H1 (cell line): ENCODE data around the gene MMP17. TPM values are rescaled to one million over a fixed set of nuclear protein-coding genes. Genes with fewer than 3 reads are reported as not detected.

Source experiments
- CTCF ChIA-PET: fragments of 300-600 bp; sonication (Branson Sonifier 250); formaldehyde crosslinking; loops from one replicate; lab custom pipeline; 2021; ENCODE audit not compliant: partially characterized antibody; lab: Charles Lee
- POLR2A ChIA-PET: fragments of 300-600 bp; sonication (Branson Sonifier 250); formaldehyde crosslinking; loops from one replicate; lab custom pipeline; 2021; ENCODE audit warnings: inconsistent platforms; ENCODE audit not compliant: partially characterized antibody; lab: Charles Lee
- DNase-seq, 2 experiments: peaks; one replicate each; pipeline versions ENCODE4 v3.0.0 to v3.0.0-alpha.2; 2010 to 2022; ENCODE audit warnings: low spot score in 2 of 2, low read depth in 1 of 2, mixed read lengths in 1 of 2
- FAIRE-seq: peaks from 2 replicates; lab custom pipeline; 2011; peaks lifted over from hg19 to GRCh38; lab: Jason Lieb, UNC
- H2AFZ ChIP-seq: 2 replicates; pipeline ENCODE4 v1.8.1; 2012; ENCODE audit warnings: low read length, inconsistent platforms
- H2AK5ac ChIP-seq: 2 replicates; pipeline ENCODE4 v1.6.1; 2013; ENCODE audit warnings: low read depth, low read length
- H2BK120ac ChIP-seq: replicated peaks from 2 replicates; pipeline ENCODE3; 2013; ENCODE audit warnings: low read depth, low read length, inconsistent platforms
- H2BK12ac ChIP-seq: 2 replicates; pipeline ENCODE4 v1.6.1; 2013; ENCODE audit warnings: low read depth, low read length
- H2BK15ac ChIP-seq: 2 replicates; pipeline ENCODE4 v1.6.1; 2013; ENCODE audit warnings: low read length
- H2BK20ac ChIP-seq: 2 replicates; pipeline ENCODE4 v1.6.1; 2013; ENCODE audit warnings: low read length
- H2BK5ac ChIP-seq: 2 replicates; pipeline ENCODE4 v1.6.1; 2013; ENCODE audit warnings: low read depth, low read length
- H3K14ac ChIP-seq: 2 replicates; pipeline ENCODE4 v1.6.1; 2013; ENCODE audit warnings: inconsistent platforms; ENCODE audit not compliant: insufficient read length
- H3K18ac ChIP-seq: 2 replicates; pipeline ENCODE4 v1.6.1; 2013; ENCODE audit warnings: low read length; ENCODE audit errors: extremely low read depth
- H3K23ac ChIP-seq: 2 replicates; pipeline ENCODE4 v1.6.1; 2013; ENCODE audit warnings: inconsistent platforms; ENCODE audit not compliant: insufficient read length
- H3K23me2 ChIP-seq: 2 replicates; pipeline ENCODE4 v1.6.1; 2013; ENCODE audit warnings: low read depth, low read length
- H3K27ac ChIP-seq: 2 replicates; pipeline ENCODE4 v1.6.1; 2011; ENCODE audit warnings: low read depth, low read length, inconsistent platforms
- H3K27me3 ChIP-seq, 4 experiments: replicated peaks in 1 of 4; 1 replicate in 1 of 4; 2 replicates in 3 of 4; pipeline versions ENCODE4 v1.6.1 to v1.8.1; 2011 to 2013; ENCODE audit warnings: low read length in 3 of 4, mild to moderate bottlenecking in 3 of 4, inconsistent platforms in 2 of 4, mixed read lengths in 2 of 4, moderate library complexity in 1 of 4; ENCODE audit not compliant: control insufficient read depth in 3 of 4, insufficient read depth in 3 of 4; ENCODE audit errors: extremely low read depth in 1 of 4
- H3K36me3 ChIP-seq, 4 experiments: 2 replicates each; pipeline versions ENCODE4 v1.6.1 to v1.8.1; 2011 to 2013; ENCODE audit warnings: mild to moderate bottlenecking in 4 of 4, low read length in 3 of 4, moderate library complexity in 2 of 4, control low read depth in 1 of 4, inconsistent platforms in 1 of 4; ENCODE audit not compliant: insufficient read depth in 4 of 4, control insufficient read depth in 2 of 4
- H3K4ac ChIP-seq: replicated peaks from 2 replicates; pipeline ENCODE3; 2013; ENCODE audit warnings: low read length, low read depth, mixed read lengths, inconsistent platforms; ENCODE audit not compliant: insufficient read length
- H3K4me1 ChIP-seq, 4 experiments: replicated peaks in 1 of 4; 1 replicate in 1 of 4; 2 replicates in 3 of 4; pipeline versions ENCODE4 v1.6.1 to v1.8.1; 2011 to 2013; ENCODE audit warnings: low read length in 3 of 4, inconsistent platforms in 2 of 4, mixed read lengths in 1 of 4; ENCODE audit not compliant: insufficient read depth in 4 of 4, control insufficient read depth in 3 of 4
- H3K4me2 ChIP-seq, 2 experiments: 2 replicates each; pipeline versions ENCODE4 v1.6.1 to v1.8.1; 2011 to 2013; ENCODE audit warnings: low read depth in 2 of 2, low read length in 2 of 2, control low read depth in 1 of 2, inconsistent platforms in 1 of 2, mild to moderate bottlenecking in 1 of 2; ENCODE audit not compliant: insufficient read depth in 1 of 2
- H3K4me3 ChIP-seq, 4 experiments: fragments of 200-600, 300-600 bp in 1 of 4; sonication (generic), shearing (Covaris generic), sonication (Bioruptor Twin) in 1 of 4; 2 replicates each; pipeline versions ENCODE4 v1.5.1 to v1.8.1; 2011 to 2016; ENCODE audit warnings: low read length in 4 of 4, low read depth in 3 of 4, control low read depth in 2 of 4, inconsistent platforms in 2 of 4, mild to moderate bottlenecking in 2 of 4, mixed read lengths in 1 of 4, moderate library complexity in 1 of 4; ENCODE audit not compliant: insufficient read depth in 2 of 4; ENCODE audit errors: extremely low read depth in 1 of 4
- H3K56ac ChIP-seq: replicated peaks from 2 replicates; pipeline ENCODE3; 2013; ENCODE audit warnings: low read depth, mild to moderate bottlenecking, mixed read lengths, low read length, inconsistent platforms; ENCODE audit not compliant: insufficient read length
- H3K79me1 ChIP-seq: 2 replicates; pipeline ENCODE4 v1.6.1; 2013; ENCODE audit warnings: low read depth, low read length, control low read depth
- H3K79me2 ChIP-seq, 2 experiments: 2 replicates each; pipeline versions ENCODE4 v1.6.1 to v1.8.1; 2012 to 2013; ENCODE audit warnings: low read length in 2 of 2, mild to moderate bottlenecking in 2 of 2, inconsistent platforms in 1 of 2; ENCODE audit not compliant: insufficient read depth in 2 of 2, control insufficient read depth in 1 of 2
- H3K9ac ChIP-seq, 4 experiments: replicated peaks in 1 of 4; 1 replicate in 1 of 4; 2 replicates in 3 of 4; pipeline versions ENCODE4 v1.6.1 to v1.8.1; 2011 to 2013; ENCODE audit warnings: low read depth in 3 of 4, low read length in 3 of 4, control low read depth in 2 of 4, mild to moderate bottlenecking in 2 of 4, moderate library complexity in 2 of 4, inconsistent platforms in 1 of 4; ENCODE audit errors: extremely low read depth in 1 of 4
- H3K9me3 ChIP-seq, 2 experiments: 2 replicates each; pipeline versions ENCODE4 v1.6.1 to v1.8.1; 2012 to 2013; ENCODE audit warnings: mild to moderate bottlenecking in 2 of 2, moderate library complexity in 2 of 2, control low read depth in 1 of 2, inconsistent platforms in 1 of 2, low read depth in 1 of 2, low read length in 1 of 2, mixed read lengths in 1 of 2; ENCODE audit not compliant: insufficient read depth in 2 of 2
- H4K20me1 ChIP-seq, 2 experiments: replicated peaks in 1 of 2; 2 replicates each; pipeline versions ENCODE3 to v1.8.1; 2011 to 2013; ENCODE audit warnings: inconsistent platforms in 2 of 2, low read length in 2 of 2, mild to moderate bottlenecking in 1 of 2; ENCODE audit not compliant: insufficient read depth in 2 of 2, control insufficient read depth in 1 of 2
- H4K5ac ChIP-seq: 2 replicates; pipeline ENCODE4 v1.6.1; 2013; ENCODE audit warnings: low read length, low read depth, mixed read lengths, inconsistent platforms; ENCODE audit not compliant: insufficient read length
- H4K8ac ChIP-seq: 2 replicates; pipeline ENCODE4 v1.8.0; 2013; ENCODE audit warnings: mild to moderate bottlenecking, moderate library complexity, low read length, inconsistent platforms; ENCODE audit not compliant: insufficient read depth; ENCODE audit errors: extremely low read depth
- H4K91ac ChIP-seq: replicated peaks from 2 replicates; pipeline ENCODE3; 2013; ENCODE audit warnings: low read length, mixed read lengths, inconsistent platforms; ENCODE audit not compliant: insufficient read length
- ATF3 ChIP-seq: IDR thresholded peaks from 2 replicates; pipeline ENCODE4 v1.6.1; 2011; ENCODE audit warnings: low read depth, mild to moderate bottlenecking, low read length; ENCODE audit not compliant: insufficient read depth
- EGR1 ChIP-seq: IDR thresholded peaks from 2 replicates; pipeline ENCODE4 v1.6.1; 2011; ENCODE audit warnings: low read depth, low read length, borderline replicate concordance
- KDM1A ChIP-seq: fragments of 200-600, 300-600 bp; sonication (generic); IDR thresholded peaks from 2 replicates; pipeline ENCODE4 v1.7.1; 2016; ENCODE audit warnings: mild to moderate bottlenecking, low read length, borderline replicate concordance
- KDM4A ChIP-seq: IDR thresholded peaks from one replicate; pipeline ENCODE4 v1.7.1; 2012; ENCODE audit warnings: low read depth, mild to moderate bottlenecking, moderate library complexity, low read length, inconsistent platforms; ENCODE audit not compliant: severe bottlenecking
- RBBP5 ChIP-seq: IDR thresholded peaks from 2 replicates; pipeline ENCODE4 v1.7.1; 2012; ENCODE audit warnings: low read depth, mild to moderate bottlenecking, inconsistent platforms, low read length, moderate library complexity, borderline replicate concordance
- WGBS, 2 experiments: shearing (Covaris generic) in 1 of 2; methylation state at CpG; one replicate each; pipeline versions ENCODE4 v1.1.6 to v1.1.7; 2013 to 2015; ENCODE audit warnings: low lambda C conversion rate in 2 of 2, mixed read lengths in 2 of 2, inconsistent platforms in 1 of 2, low coverage in 1 of 2, missing lambda C conversion rate in 1 of 2; ENCODE audit not compliant: insufficient replicate concordance in 2 of 2, insufficient coverage in 1 of 2, insufficient read length in 1 of 2; ENCODE audit errors: extremely low coverage in 1 of 2, missing lambda C conversion rate in 1 of 2; 5-methylcytosine and 5-hydroxymethylcytosine counted together
- polyA plus RNA-seq, 7 experiments: library from polyadenylated mRNA; depleted of rRNA in 3 of 7; stranded (reverse) in 5 of 7; unstranded in 2 of 7; fragments of >200 nt in 5 of 7; fragments of 200-250 nt in 2 of 7; gene quantifications; 1 replicate in 5 of 7; 2 replicates in 1 of 7; 4 replicates in 1 of 7; pipeline versions ENCODE4 v1.2.1 to v1.2.3, GENCODE V29; 2011 to 2013; ENCODE audit warnings: missing spikeins in 2 of 7, mixed read lengths in 2 of 7
- total RNA-seq: library from RNA; stranded (reverse); fragmentation: NEBNext Ultra II Directional; extraction: Animal tissue kit (Norgen Biotek cat#: 25700); gene quantifications from 2 replicates; pipeline ENCODE4 v1.2.1, GENCODE V29; 2021

Gene MMP17
- total and polyA plus RNA-seq, 2 of the 8 experiments (the other 6 are each of a cell fraction or from before 2014, with no cell fraction given) = 41.3 to 53.8 TPM

DNA sequence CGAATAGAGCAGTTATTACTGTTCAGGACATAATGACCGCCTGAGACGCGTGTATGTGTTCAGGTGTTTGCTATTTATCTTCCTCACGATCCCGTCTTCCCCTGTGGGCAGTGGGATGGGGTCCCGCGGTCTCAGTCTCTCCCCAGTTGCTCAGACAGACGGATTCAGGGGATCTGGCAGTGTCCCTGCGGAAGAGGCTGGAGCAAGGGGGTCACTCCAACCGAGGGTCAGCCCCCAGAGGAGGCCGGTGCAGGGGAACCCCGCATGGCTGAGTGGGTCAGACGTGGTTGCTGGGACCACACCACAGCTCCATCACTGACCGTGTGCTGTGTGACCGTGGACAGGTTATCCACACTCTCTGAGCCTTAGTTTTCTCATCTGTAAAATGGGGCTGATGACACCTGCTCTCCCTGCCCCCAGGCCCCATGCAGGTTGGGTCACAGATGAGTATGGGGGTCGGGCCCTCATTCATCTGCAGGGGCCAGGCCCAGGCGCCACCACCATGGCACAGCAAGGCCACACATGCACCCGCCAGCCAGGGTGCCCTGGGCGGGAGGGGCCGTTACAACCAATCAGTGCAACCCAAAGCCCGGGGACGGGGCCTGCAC is 5.2 kb downstream of the MMP17 start:
- H3K79me1 ChIP-seq = peaks cover 4% of the 10 kb centered on the region; the same call in 1 of the 2 replicates
- H4K8ac ChIP-seq = no peak overlapping the region
- no peak overlapping the region for H3K56ac ChIP-seq
- ChIA-PET CTCF (interaction anchor here (0.7 to 1.5 kb wide), 7 partner anchors 9 to 180 kb away, joined by 3 to 5 read pairs (median 4); no protein-coding TSS in a partner anchor), POLR2A (interaction anchor here (0.6 to 1.5 kb wide), 2 partner anchors 21 to 123 kb away, joined by 3 read pairs; no protein-coding TSS in a partner anchor)
- H3K23ac ChIP-seq = no peak overlapping the region
- no peak overlapping the region for H3K27ac ChIP-seq
- H3K23me2 ChIP-seq = peaks cover 16% of the 10 kb centered on the region; the same call in 1 of the 2 replicates
- H3K4me1 ChIP-seq = peaks cover 0 to 23% (median 15%) of the 10 kb centered on the region in 4 experiments; a peak in 6 of 7 replicates
- H2BK5ac ChIP-seq = no peak overlapping the region
- H3K4ac ChIP-seq = no peak overlapping the region
- no peaks in the 10 kb centered on the region for H3K9me3 ChIP-seq
- 0 out of 2 replicates have a peak overlapping the region, but pooled peaks have one; percentile 19 for H2BK15ac ChIP-seq
- H2BK12ac ChIP-seq = peak overlapping the region; percentile 30; the same call in 1 of the 2 replicates
- H2BK20ac ChIP-seq = no peak overlapping the region
- no peak overlapping the region for H4K91ac ChIP-seq
- no peak overlapping the region for H2BK120ac ChIP-seq
- no peak overlapping the region for H3K9ac ChIP-seq
- H3K36me3 ChIP-seq = no peaks in the 10 kb centered on the region; a peak in 1 of 8 replicates
- no peak overlapping the region; the same call in 1 of the 2 replicates for H2AK5ac ChIP-seq
- H2AFZ ChIP-seq = no peak overlapping the region
- H3K4me2 ChIP-seq = no peak overlapping the region
- H3K4me3 ChIP-seq = no peak overlapping the region
- peaks cover 7 to 31% of the 10 kb centered on the region in 2 experiments for H4K20me1 ChIP-seq
- no peak overlapping the region for H4K5ac ChIP-seq
- WGBS, 2 experiments = 82% methylated on average over 23 of the region's 23 CpGs; no CpG with 5 or more reads in 1 of the 2 experiments
- TF ChIP-seq KDM1A (peak; percentile 76), EGR1 (no peak), KDM4A (no peak), ATF3 (no peak), RBBP5 (no peak)
- DNase-seq (no peak), FAIRE-seq (no peak)
- H3K27me3 ChIP-seq = peaks cover 2 to 17% (median 11%) of the 10 kb centered on the region in 4 experiments; a peak in 6 of 7 replicates
- H3K79me2 ChIP-seq = peaks cover 0 to 30% of the 10 kb centered on the region in 2 experiments; a peak in 2 of 4 replicates
- no peak overlapping the region for H3K14ac ChIP-seq
- no peak overlapping the region for H3K18ac ChIP-seq
